GM12874 (cell line): ENCODE data around the gene CD226.

Experiments used
- TF ChIP-seq, protein P1 (sequence below): IDR thresholded peaks from 2 replicates; pipeline ENCODE4 v1.5.1; 2011; ENCODE audit warnings: low read depth, mild to moderate bottlenecking, control low read depth, low read length, moderate library complexity; ENCODE audit not compliant: insufficient read depth

Gene CD226

DNA sequence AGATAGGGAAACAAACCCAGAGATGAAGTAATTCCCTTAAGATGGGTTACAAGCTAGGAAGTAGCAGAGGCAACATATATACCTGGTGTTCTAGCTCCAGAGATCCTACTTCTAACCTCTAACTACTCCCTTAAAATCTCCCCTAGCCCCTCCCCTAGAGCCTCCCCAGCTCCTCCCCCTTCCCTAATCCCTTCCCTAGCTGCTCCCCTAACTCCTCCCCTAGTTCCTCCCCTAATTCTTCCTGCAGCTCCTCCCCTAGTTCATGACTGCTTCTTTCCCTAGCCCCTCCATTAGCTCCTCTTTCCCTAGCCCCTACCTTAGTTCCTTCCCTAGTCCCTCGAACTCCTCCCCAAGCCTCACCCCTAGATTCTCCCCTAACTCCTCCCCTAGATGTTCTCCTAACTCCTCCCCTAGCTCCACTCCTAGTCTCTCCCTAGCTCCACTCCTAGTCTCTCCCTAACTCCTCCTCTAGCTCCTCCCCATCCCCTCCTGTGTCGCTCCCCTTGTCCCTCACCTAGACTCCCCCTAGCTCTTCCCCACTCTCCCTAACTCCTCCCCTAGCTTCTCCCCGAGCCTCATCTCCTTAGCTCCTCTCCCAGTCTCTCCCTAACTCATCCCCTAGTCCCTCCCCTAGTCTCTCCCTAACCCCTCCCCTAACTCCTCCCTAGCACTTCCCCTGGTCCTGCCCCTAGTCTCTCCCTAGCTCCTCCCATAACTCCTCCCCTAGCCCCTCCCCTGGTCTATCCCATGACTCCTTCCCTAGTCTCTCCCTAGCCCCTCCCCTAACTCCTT is 108.9 kb downstream of the CD226 start:
- TF ChIP-seq, protein P1, sequence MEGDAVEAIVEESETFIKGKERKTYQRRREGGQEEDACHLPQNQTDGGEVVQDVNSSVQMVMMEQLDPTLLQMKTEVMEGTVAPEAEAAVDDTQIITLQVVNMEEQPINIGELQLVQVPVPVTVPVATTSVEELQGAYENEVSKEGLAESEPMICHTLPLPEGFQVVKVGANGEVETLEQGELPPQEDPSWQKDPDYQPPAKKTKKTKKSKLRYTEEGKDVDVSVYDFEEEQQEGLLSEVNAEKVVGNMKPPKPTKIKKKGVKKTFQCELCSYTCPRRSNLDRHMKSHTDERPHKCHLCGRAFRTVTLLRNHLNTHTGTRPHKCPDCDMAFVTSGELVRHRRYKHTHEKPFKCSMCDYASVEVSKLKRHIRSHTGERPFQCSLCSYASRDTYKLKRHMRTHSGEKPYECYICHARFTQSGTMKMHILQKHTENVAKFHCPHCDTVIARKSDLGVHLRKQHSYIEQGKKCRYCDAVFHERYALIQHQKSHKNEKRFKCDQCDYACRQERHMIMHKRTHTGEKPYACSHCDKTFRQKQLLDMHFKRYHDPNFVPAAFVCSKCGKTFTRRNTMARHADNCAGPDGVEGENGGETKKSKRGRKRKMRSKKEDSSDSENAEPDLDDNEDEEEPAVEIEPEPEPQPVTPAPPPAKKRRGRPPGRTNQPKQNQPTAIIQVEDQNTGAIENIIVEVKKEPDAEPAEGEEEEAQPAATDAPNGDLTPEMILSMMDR = no peak

DNA sequence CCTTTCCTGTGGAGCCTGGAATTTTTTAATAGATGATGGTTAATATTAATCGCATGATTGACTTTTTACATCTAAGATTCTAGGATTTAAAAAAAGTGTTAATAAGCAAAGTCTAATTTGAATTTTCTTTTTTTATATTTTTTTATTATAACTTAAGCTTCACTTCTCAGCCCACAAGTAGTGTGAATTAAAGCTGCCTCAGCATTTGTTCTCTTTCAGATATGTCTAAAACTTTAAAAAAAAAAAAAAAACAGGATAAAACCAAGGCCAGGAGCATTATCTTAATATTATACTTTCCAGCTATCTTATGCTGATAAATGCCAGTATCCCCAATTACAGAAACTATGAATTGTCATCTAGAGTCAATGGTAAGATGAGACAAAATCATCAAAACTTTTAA is 109.7 kb downstream of the CD226 start:
- TF ChIP-seq, protein P1 = no peak

DNA sequence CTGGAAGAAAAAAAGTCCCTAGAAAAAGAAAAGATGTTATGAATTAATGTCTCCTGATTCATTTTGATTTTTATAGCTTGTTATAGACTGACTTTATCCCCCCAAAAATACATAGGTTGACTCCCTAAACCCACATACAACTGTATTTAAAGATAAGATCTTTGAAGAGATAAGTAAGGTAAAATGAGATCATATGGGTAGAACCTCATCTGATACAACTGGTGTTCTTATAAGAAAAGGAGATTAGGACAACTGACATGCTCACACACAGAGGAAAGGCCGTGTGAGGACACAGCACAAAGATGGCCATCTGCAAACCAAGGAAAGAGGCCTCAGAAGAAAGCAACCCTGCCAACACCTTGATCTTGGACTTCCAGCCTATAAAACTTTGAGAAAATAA is 117.5 kb downstream of the CD226 start:
- TF ChIP-seq, protein P1 = no peak

DNA sequence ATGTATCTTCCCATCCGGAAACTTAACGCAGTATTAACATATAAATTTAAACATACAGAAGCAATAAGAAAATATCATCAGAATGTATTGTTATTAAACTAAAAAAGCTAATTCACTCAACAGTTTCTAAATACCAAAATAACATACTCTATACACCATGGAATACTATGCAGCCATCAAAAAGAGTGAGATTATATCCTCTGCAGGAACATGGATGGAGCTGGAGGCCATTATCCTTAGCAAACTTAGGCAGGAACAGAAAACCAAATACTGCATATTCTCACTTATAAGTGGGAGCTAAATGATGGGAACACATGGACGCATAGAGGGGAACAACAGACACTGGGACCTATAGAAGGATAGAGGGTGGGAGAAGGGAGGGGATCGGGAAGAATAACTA is 127.1 kb downstream of the CD226 start:
- TF ChIP-seq, protein P1 = no peak

DNA sequence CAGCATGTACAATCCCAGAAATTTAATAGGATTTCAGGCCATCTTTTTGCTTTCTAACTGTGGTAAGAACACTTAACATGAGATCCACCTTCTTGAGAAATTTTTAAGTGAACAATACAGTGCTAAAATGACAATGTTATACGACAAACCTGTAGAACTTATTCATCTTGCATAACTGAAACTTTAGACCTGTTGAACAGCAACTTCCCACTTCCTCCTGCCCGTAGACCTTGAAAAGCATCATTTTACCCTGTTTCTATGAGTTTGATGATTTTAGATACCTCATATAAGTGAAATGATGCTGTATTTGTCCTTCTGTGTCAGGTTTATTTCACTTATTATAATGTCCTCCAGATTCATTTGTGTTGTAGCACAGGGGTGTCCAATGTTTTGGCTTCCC is 128.2 kb downstream of the CD226 start:
- TF ChIP-seq, protein P1 = no peak

DNA sequence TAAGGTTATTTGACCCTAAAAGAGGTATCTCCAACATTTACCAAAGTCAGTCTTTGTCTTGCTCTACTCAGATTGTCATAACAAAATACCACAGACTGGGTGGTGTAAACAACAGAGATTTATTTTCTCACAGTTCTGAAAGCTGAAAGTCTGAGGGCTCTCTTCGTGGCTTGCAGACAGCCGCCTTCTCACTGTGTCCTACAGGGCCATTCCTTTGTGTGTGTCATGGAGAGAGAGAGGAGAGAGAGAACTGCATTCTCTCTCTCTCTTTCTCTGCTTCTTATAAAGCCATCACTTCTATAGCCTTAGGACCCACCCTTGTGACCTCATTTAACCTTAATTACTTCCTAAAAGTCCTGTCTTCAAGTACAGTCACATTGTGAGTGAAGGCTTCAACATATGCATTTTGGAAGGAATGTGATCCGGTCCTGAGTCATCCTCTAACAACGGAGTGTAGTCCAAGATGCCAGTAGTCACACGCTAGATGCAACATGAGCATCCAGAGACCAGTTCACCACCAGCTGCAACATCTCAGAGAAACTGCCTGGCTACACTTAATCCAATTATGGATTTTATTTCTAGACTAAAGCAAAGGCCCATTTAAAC is 130.2 kb downstream of the CD226 start:
- TF ChIP-seq, protein P1 = no peak

DNA sequence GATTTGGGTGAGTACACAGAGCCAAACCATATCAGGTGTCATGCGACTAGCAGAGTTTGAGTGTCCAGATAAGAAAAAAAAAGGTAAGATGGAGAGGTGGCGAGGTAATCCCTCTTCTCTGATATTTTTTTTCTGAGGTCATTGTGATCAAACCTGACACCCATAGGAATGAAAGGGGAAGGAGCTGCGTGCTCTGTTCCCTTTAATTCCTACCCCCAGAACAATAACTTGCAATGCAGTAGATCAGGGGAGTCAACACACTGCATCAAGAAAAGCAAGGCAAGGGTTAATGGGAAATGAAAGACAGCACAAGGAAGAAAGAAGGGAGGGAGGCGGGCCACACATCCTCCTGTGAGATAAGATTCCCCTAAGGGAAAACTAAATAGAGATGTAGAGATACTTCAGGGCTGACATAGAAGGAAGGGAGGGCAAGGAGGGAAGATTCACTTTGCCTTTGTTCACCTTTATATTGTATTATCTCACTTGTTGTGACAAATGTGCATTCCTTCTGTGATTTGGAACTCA is 132.8 kb downstream of the CD226 start:
- TF ChIP-seq, protein P1 = no peak
